Measurements from ENCODE around the gene OR13C9. TPM values are rescaled to one million over a fixed set of nuclear protein-coding genes. Genes with fewer than 3 reads are reported as not detected.
"Not testable (repeated sequence)": the region's sequence is repeated elsewhere in the genome, so short reads cannot be mapped to it uniquely, and the experiment has no call there.

OR13C9 gene
- total and polyA plus RNA-seq, 5 donors from 2014 or later: not detected

DNA sequence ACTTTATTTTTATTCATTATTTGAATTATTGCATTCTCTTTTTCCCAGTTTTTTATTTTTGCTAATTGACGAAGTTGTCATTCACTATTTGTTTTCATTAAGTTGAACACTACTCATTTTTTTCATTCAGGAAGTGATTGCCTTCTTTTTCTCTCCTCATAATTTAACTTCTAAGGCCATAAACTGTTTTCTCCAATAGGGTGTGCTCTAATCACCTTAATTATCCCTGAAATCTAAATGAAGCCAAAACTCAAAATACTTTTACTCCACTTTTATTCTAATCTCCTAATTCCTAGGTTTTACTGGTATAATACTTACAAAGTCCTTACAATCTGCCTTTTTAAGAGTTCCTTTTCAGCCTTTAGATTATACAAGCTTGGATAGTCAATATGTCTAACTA, 9.7 kb downstream of the OR13C9 start:
- Mint-ChIP-seq H3K9me3 (peaks cover 0 to 2% (median 0%) of the 10 kb centered on the region in 7 donors), H3K4me3 (no peak overlapping the region), H3K4me1 (no peaks in the 10 kb centered on the region), H3K27me3 (no peaks in the 10 kb centered on the region), H3K36me3 (no peaks in the 10 kb centered on the region), H3K27ac (no peak overlapping the region)
- H3K36me3 ChIP-seq (ENCODE audit: control insufficient read depth, insufficient read depth, low read length): no peaks in the 10 kb centered on the region
- ATAC-seq (ENCODE audit: low read depth in 2 of 2) (no peak), DNase-seq (no peak)
- no peak overlapping the region for H3K4me3 ChIP-seq (ENCODE audit: low read depth, low read length)
- H3K9me3 ChIP-seq (ENCODE audit: control insufficient read depth in 2 of 2, low read length in 2 of 2): no peaks in the 10 kb centered on the region
- no peak overlapping the region for H3K27ac ChIP-seq (ENCODE audit: insufficient read depth, low read length, poor library complexity, severe bottlenecking)
- no peaks in the 10 kb centered on the region for H3K4me1 ChIP-seq (ENCODE audit: control insufficient read depth, insufficient read depth, low read length, poor library complexity, severe bottlenecking)
- H3K27me3 ChIP-seq (ENCODE audit: control insufficient read depth, insufficient read depth, low read length): no peaks in the 10 kb centered on the region

DNA sequence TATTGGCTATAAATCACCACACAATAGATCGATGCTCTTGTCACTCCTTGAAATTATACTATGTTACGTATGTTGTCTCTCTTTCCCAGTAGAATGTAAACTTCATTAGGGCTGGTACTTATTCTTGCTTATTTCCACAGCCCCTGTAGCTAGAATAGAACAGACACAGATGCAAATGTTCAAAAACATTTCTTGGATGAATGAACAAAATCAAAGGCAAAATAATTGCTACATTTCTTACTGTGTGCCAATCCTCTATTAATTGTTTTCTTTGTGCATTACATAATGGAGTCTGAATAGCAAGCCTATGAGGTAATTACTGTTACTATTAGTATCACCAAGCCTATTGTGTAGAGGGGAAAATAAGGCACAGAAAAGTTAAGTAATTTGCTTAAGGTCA, 11.9 kb downstream of the OR13C9 start:
- Mint-ChIP-seq H3K4me1 (no peaks in the 10 kb centered on the region), H3K9me3 (peaks cover 0 to 2% (median 0%) of the 10 kb centered on the region in 7 donors), H3K36me3 (no peaks in the 10 kb centered on the region), H3K27ac (no peak overlapping the region), H3K4me3 (no peak overlapping the region), H3K27me3 (peaks cover 4% of the 10 kb centered on the region)
- no peaks in the 10 kb centered on the region for H3K4me1 ChIP-seq (ENCODE audit: control insufficient read depth, insufficient read depth, low read length, poor library complexity, severe bottlenecking)
- H3K4me3 ChIP-seq (ENCODE audit: low read depth, low read length): no peak overlapping the region
- no peaks in the 10 kb centered on the region for H3K27me3 ChIP-seq (ENCODE audit: control insufficient read depth, insufficient read depth, low read length)
- H3K9me3 ChIP-seq (ENCODE audit: control insufficient read depth in 2 of 2, low read length in 2 of 2): no peaks in the 10 kb centered on the region
- no peaks in the 10 kb centered on the region for H3K36me3 ChIP-seq (ENCODE audit: control insufficient read depth, insufficient read depth, low read length)
- no peak overlapping the region for H3K27ac ChIP-seq (ENCODE audit: insufficient read depth, low read length, poor library complexity, severe bottlenecking)
- DNase-seq (no peak), ATAC-seq (ENCODE audit: low read depth in 2 of 2) (no peak)

GRCh38 chr9:104605527-104605926, 12.5 kb downstream of the OR13C9 start, which contains the start of gene OR13C2:
OR13C2 (minus strand) TSS chr9:104605627; CDS start chr9:104605627, 0 bp downstream.
- not testable (repeated sequence) for H3K27ac ChIP-seq (ENCODE audit: insufficient read depth, low read length, poor library complexity, severe bottlenecking); H3K36me3 Mint-ChIP-seq; DNase-seq; H3K27me3 Mint-ChIP-seq; H3K36me3 ChIP-seq (ENCODE audit: control insufficient read depth, insufficient read depth, low read length); H3K4me1 ChIP-seq (ENCODE audit: control insufficient read depth, insufficient read depth, low read length, poor library complexity, severe bottlenecking); H3K4me3 Mint-ChIP-seq; ATAC-seq (ENCODE audit: low read depth in 2 of 2); H3K4me3 ChIP-seq (ENCODE audit: low read depth, low read length); H3K27ac Mint-ChIP-seq; H3K9me3 Mint-ChIP-seq; H3K27me3 ChIP-seq (ENCODE audit: control insufficient read depth, insufficient read depth, low read length); H3K9me3 ChIP-seq (ENCODE audit: control insufficient read depth in 2 of 2, low read length in 2 of 2); H3K4me1 Mint-ChIP-seq

- Mint-ChIP-seq H3K9me3 (peaks cover 0 to 2% (median 0%) of the 10 kb centered on the region in 7 donors), H3K4me3 (no peak overlapping the region), H3K27me3 (peaks cover 4% of the 10 kb centered on the region), H3K36me3 (no peaks in the 10 kb centered on the region), H3K4me1 (no peaks in the 10 kb centered on the region), H3K27ac (no peak overlapping the region)
- no peak for DNase-seq
- no peaks in the 10 kb centered on the region for H3K9me3 ChIP-seq (ENCODE audit: control insufficient read depth in 2 of 2, low read length in 2 of 2)
- no peaks in the 10 kb centered on the region for H3K4me1 ChIP-seq (ENCODE audit: control insufficient read depth, insufficient read depth, low read length, poor library complexity, severe bottlenecking)
- no peaks in the 10 kb centered on the region for H3K36me3 ChIP-seq (ENCODE audit: control insufficient read depth, insufficient read depth, low read length)
- H3K4me3 ChIP-seq (ENCODE audit: low read depth, low read length): no peak overlapping the region
- no peak overlapping the region for H3K27ac ChIP-seq (ENCODE audit: insufficient read depth, low read length, poor library complexity, severe bottlenecking)
- H3K27me3 ChIP-seq (ENCODE audit: control insufficient read depth, insufficient read depth, low read length): no peaks in the 10 kb centered on the region
- ATAC-seq (ENCODE audit: low read depth in 2 of 2): no peak
Measured at GRCh38 chr9:104604801-104605200, 13.2 kb downstream of the OR13C9 start.

DNA sequence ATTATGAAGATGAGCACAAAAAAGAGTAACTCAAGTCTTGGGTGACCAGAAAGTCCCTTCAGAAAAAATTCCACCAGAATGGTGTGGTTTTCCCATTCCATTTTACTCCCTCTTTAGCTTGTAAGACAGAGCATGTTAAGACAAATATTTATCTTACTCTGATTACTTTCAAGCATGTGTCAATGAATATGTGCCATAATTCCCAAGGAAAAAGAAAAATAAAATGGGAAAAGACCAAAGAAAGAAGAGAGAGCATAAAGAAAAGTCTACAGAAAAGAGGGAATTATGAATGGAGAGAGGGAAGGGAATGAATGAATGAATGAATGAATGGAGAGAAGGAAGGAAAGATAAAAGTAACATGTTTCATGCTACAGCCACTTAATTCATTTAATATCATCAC, 18.7 kb downstream of the OR13C9 start, which contains the start of gene OR13C5:
Gene OR13C5, minus strand, starts transcription at position 101 of the 400 bp plus-strand sequence. Its CDS starts 0 bp downstream, at position 101.
- H3K9me3 ChIP-seq (ENCODE audit: control insufficient read depth in 2 of 2, low read length in 2 of 2); H3K4me1 ChIP-seq (ENCODE audit: control insufficient read depth, insufficient read depth, low read length, poor library complexity, severe bottlenecking); H3K9me3 Mint-ChIP-seq; ATAC-seq (ENCODE audit: low read depth in 2 of 2); H3K36me3 ChIP-seq (ENCODE audit: control insufficient read depth, insufficient read depth, low read length); H3K36me3 Mint-ChIP-seq; H3K4me1 Mint-ChIP-seq; H3K4me3 ChIP-seq (ENCODE audit: low read depth, low read length); H3K27ac ChIP-seq (ENCODE audit: insufficient read depth, low read length, poor library complexity, severe bottlenecking); H3K27me3 ChIP-seq (ENCODE audit: control insufficient read depth, insufficient read depth, low read length); DNase-seq; H3K27me3 Mint-ChIP-seq; H3K27ac Mint-ChIP-seq; H3K4me3 Mint-ChIP-seq: not testable (repeated sequence)

GRCh38 chr9:104598749-104599148, 19.3 kb downstream of the OR13C9 start:
- not testable (repeated sequence) for H3K27me3 Mint-ChIP-seq, H3K4me3 Mint-ChIP-seq, H3K9me3 Mint-ChIP-seq

DNA sequence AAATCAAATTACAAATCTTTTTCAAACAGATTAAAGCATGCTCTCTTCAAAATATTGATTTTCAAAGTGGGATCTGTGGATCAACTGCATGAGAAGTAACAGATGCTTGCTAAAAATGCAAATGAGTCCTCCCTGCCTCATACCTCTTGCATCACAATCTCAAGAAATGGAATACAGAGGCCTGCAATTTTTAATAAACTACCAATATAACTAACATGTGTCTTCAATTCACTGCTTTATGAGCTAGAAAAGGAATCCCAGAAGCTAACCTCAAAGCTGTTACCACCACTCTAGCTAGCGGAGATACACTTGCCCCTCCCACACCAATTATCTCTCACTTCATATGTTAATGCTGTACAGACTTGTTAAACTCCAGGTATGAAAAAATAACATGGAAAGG, 28.4 kb downstream of the OR13C9 start:
- Mint-ChIP-seq H3K27me3 (no peaks in the 10 kb centered on the region), H3K4me1 (no peaks in the 10 kb centered on the region), H3K27ac (no peak overlapping the region), H3K9me3 (peaks cover 0 to 7% (median 0%) of the 10 kb centered on the region in 7 donors), H3K36me3 (no peaks in the 10 kb centered on the region), H3K4me3 (no peak overlapping the region)
- Histone ChIP-seq H3K4me1 (ENCODE audit: control insufficient read depth, insufficient read depth, low read length, poor library complexity, severe bottlenecking) (no peaks in the 10 kb centered on the region), H3K27ac (ENCODE audit: insufficient read depth, low read length, poor library complexity, severe bottlenecking) (no peak overlapping the region), H3K9me3 (ENCODE audit: control insufficient read depth in 2 of 2, low read length in 2 of 2) (no peaks in the 10 kb centered on the region), H3K36me3 (ENCODE audit: control insufficient read depth, insufficient read depth, low read length) (no peaks in the 10 kb centered on the region), H3K27me3 (ENCODE audit: control insufficient read depth, insufficient read depth, low read length) (no peaks in the 10 kb centered on the region), H3K4me3 (ENCODE audit: low read depth, low read length) (no peak overlapping the region)
- no peak for ATAC-seq (ENCODE audit: low read depth in 2 of 2)
- DNase-seq: no peak

More at GRCh38 chr9:104598749-104599148, 19.3 kb downstream of the OR13C9 start:
- not testable (repeated sequence) for H3K4me3 ChIP-seq (ENCODE audit: low read depth, low read length); H3K4me1 Mint-ChIP-seq; H3K36me3 Mint-ChIP-seq; DNase-seq; H3K27ac Mint-ChIP-seq; H3K36me3 ChIP-seq (ENCODE audit: control insufficient read depth, insufficient read depth, low read length); H3K9me3 ChIP-seq (ENCODE audit: control insufficient read depth in 2 of 2, low read length in 2 of 2); H3K27me3 ChIP-seq (ENCODE audit: control insufficient read depth, insufficient read depth, low read length); H3K4me1 ChIP-seq (ENCODE audit: control insufficient read depth, insufficient read depth, low read length, poor library complexity, severe bottlenecking); ATAC-seq (ENCODE audit: low read depth in 2 of 2); H3K27ac ChIP-seq (ENCODE audit: insufficient read depth, low read length, poor library complexity, severe bottlenecking)

DNA sequence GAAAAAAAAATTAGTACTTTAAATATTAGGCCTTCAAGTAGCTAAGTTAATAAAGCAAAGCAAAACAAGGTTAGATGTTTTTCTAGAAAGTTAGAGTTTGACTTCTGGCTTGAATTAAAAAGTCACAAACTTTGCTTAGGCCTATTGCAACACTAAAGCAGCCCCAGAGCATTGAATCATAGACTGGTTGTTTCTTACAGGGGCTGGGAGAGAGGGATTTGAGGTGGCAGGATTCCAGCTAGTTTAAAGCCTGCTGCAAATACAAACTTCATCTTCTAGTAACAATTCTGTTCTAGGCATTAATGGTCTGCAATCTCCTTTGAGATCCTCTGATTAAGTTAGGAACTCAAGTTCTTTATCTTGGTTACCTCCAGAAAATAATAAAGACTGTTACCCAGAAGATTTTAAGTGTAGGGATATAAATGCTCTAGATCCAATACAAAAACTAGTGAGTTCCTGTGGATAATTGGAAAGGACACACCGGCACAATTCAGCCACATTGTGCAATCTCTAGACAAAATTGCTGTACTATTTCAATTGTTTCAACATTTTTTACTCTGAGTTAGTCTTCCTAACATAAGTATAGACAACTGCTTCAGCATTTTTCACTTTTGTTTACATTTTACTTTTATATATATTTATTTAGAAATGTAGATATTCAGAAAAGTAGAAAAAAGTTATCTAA, 31.4 kb downstream of the OR13C9 start:
- Histone ChIP-seq H3K4me1 (ENCODE audit: control insufficient read depth, insufficient read depth, low read length, poor library complexity, severe bottlenecking) (no peaks in the 10 kb centered on the region), H3K27me3 (ENCODE audit: control insufficient read depth, insufficient read depth, low read length) (no peaks in the 10 kb centered on the region), H3K4me3 (ENCODE audit: low read depth, low read length) (no peak overlapping the region), H3K36me3 (ENCODE audit: control insufficient read depth, insufficient read depth, low read length) (no peaks in the 10 kb centered on the region), H3K9me3 (ENCODE audit: control insufficient read depth in 2 of 2, low read length in 2 of 2) (no peaks in the 10 kb centered on the region), H3K27ac (ENCODE audit: insufficient read depth, low read length, poor library complexity, severe bottlenecking) (no peak overlapping the region)
- ATAC-seq (ENCODE audit: low read depth in 2 of 2): no peak
- H3K4me3 Mint-ChIP-seq: no peak overlapping the region
- DNase-seq: no peak
- peaks cover 4% of the 10 kb centered on the region for H3K27me3 Mint-ChIP-seq
- no peaks in the 10 kb centered on the region for H3K4me1 Mint-ChIP-seq
- H3K9me3 Mint-ChIP-seq: no peaks in the 10 kb centered on the region
- H3K36me3 Mint-ChIP-seq: no peaks in the 10 kb centered on the region
- no peak overlapping the region for H3K27ac Mint-ChIP-seq

All from CD4-positive, CD25-positive, alpha-beta regulatory T cell (primary cell).